ENCODE measurements around the gene OSMR. TPM values are rescaled to one million over a fixed set of nuclear protein-coding genes. Genes with fewer than 3 reads are reported as not detected.

Gene OSMR
- total RNA-seq, 1 donor from 2014 or later = 11.7 TPM

- Histone ChIP-seq H3K4me1 (no peaks in the 10 kb centered on the region), H3K4me3 (no peak overlapping the region), H3K36me3 (peaks cover 83% of the 10 kb centered on the region), H3K9me3 (replicated peaks) (no peaks in the 10 kb centered on the region), H3K27me3 (ENCODE audit: low read depth) (no peaks in the 10 kb centered on the region), H3K27ac (replicated peaks) (no peak overlapping the region)
- intact Hi-C loops (cut with micrococcal nuclease) = no loop called here
- no peak for TF ChIP-seq CTCF (IDR thresholded peaks at IDR 0.05; ENCODE audit: borderline replicate concordance)
- DNase-seq = no peak
Observed at GRCh38 chr5:38938424-38938823, 92.6 kb downstream of the OSMR start.

GRCh38 chr5:38938973-38939372 lies 93.2 kb downstream of the OSMR start:
- Histone ChIP-seq H3K36me3 (peaks cover 86% of the 10 kb centered on the region), H3K4me1 (no peaks in the 10 kb centered on the region), H3K4me3 (no peak overlapping the region), H3K9me3 (replicated peaks) (no peaks in the 10 kb centered on the region), H3K27ac (replicated peaks) (no peak overlapping the region), H3K27me3 (ENCODE audit: low read depth) (no peaks in the 10 kb centered on the region)
- intact Hi-C loops (cut with micrococcal nuclease) = no loop called here
- DNase-seq = no peak
- no peak for TF ChIP-seq CTCF (IDR thresholded peaks at IDR 0.05; ENCODE audit: borderline replicate concordance)

DNA sequence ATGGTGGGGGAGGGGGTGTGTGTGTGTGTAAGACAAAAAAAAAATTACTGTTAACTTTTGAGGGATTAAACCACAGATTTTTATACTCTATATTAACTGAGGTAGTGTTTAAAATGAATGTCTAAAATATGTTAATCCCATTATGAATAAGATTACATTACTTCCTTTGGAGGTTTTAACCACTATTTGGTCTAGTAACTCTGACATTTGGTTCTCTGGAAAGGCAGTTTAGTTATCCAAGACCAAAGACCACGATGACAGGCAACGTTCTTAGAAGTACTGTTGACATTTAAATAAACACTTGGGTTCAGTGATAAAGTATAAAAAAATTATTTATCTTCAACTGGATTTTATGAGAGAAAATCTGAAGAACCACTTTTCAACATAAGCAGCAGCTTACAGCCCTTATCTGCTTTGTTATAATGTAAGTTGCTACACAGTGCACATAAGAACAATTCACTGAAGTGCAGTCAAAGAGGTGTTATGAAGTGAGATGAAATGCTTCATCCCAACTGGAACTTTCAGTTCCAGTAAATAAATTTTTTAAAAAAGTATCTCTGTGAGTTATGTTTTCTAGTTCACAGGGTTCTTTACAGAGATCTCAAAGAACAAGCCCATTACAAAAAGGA lies 94.5 kb downstream of the OSMR start:
- no peaks in the 10 kb centered on the region for H3K4me1 ChIP-seq
- no peak for DNase-seq
- H3K9me3 ChIP-seq (replicated peaks) = no peaks in the 10 kb centered on the region
- intact Hi-C loops (cut with micrococcal nuclease) = no loop called here
- no peak overlapping the region for H3K4me3 ChIP-seq
- H3K27me3 ChIP-seq (ENCODE audit: low read depth) = no peaks in the 10 kb centered on the region
- H3K27ac ChIP-seq (replicated peaks) = no peak overlapping the region
- no peak for TF ChIP-seq CTCF (IDR thresholded peaks at IDR 0.05; ENCODE audit: borderline replicate concordance)
- peaks cover 88% of the 10 kb centered on the region for H3K36me3 ChIP-seq

- Histone ChIP-seq H3K36me3 (peaks cover 93% of the 10 kb centered on the region), H3K4me3 (no peak overlapping the region), H3K9me3 (replicated peaks) (no peaks in the 10 kb centered on the region), H3K4me1 (no peaks in the 10 kb centered on the region), H3K27me3 (ENCODE audit: low read depth) (no peaks in the 10 kb centered on the region), H3K27ac (replicated peaks) (no peak overlapping the region)
- no peak for DNase-seq
- no peak for TF ChIP-seq CTCF (IDR thresholded peaks at IDR 0.05; ENCODE audit: borderline replicate concordance)
- intact Hi-C loops (cut with micrococcal nuclease) = no loop called here
Observed at GRCh38 chr5:38941912-38942311, 96.1 kb downstream of the OSMR start.

DNA sequence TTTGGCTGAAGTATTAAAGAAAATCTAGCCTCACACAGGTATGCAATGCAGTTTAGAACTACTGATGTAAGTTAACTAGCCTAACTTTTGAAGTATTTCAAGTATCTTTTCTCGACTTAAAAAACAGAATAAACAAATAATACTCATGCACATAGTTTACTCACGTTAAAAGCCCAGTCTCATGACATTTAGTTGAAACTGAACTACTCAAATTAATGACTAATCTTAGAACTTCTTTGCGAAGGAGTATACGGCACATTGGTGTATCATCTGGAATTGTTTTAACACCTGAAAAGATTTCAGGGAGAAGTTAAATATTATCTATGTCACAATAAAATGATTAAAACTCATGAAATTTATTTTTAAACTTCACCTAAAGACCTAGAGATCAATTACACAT lies 98.5 kb downstream of the OSMR start:
- intact Hi-C loops (cut with micrococcal nuclease) = no loop called here
- peaks cover 95% of the 10 kb centered on the region for H3K36me3 ChIP-seq

More for the DNA sequence above, 98.5 kb downstream of the OSMR start:
- H3K4me1 ChIP-seq = no peaks in the 10 kb centered on the region
- no peak overlapping the region for H3K4me3 ChIP-seq
- no peaks in the 10 kb centered on the region for H3K27me3 ChIP-seq (ENCODE audit: low read depth)
- no peak for DNase-seq
- no peak overlapping the region for H3K27ac ChIP-seq (replicated peaks)
- TF ChIP-seq CTCF (IDR thresholded peaks at IDR 0.05; ENCODE audit: borderline replicate concordance) = no peak
- H3K9me3 ChIP-seq (replicated peaks) = no peaks in the 10 kb centered on the region

Measured in left ventricle myocardium inferior (tissue), 1 donor.